HEK293T (cell line): ENCODE results near the gene AGAP5.
"Not testable (repeated sequence)": the region's sequence is repeated elsewhere in the genome, so short reads cannot be mapped to it uniquely, and the experiment has no call there.

Experiments used
- ARNT ChIP-seq: fragments of 450-650 bp; IDR thresholded peaks from 2 replicates; pipeline ENCODE4 v1.6.1; 2017; ENCODE audit warnings: mild to moderate bottlenecking
- BHLHE40 ChIP-seq: fragments of 450-650 bp; IDR thresholded peaks from 2 replicates; pipeline ENCODE4 v1.6.1; 2016; ENCODE audit warnings: mild to moderate bottlenecking, moderate library complexity, borderline replicate concordance
- ELF4 ChIP-seq: fragments of 450-650 bp; IDR thresholded peaks from 2 replicates; pipeline ENCODE4 v1.6.1; 2017; ENCODE audit warnings: antibody characterized with exemption
- FOXA1 ChIP-seq: fragments of 450-650 bp; IDR thresholded peaks from 2 replicates; pipeline ENCODE4 v1.6.1; 2016; ENCODE audit warnings: mild to moderate bottlenecking
- FOXK2 ChIP-seq: fragments of 450-650 bp; IDR thresholded peaks from 2 replicates; pipeline ENCODE4 v1.6.1; 2016; ENCODE audit warnings: mild to moderate bottlenecking
- FOXM1 ChIP-seq: fragments of 450-650 bp; IDR thresholded peaks from 2 replicates; pipeline ENCODE4 v1.6.1; 2017; ENCODE audit warnings: mild to moderate bottlenecking, borderline replicate concordance
- NFRKB ChIP-seq: fragments of 450-650 bp; IDR thresholded peaks from 2 replicates; pipeline ENCODE4 v1.6.1; 2016; ENCODE audit warnings: mild to moderate bottlenecking, moderate library complexity
- SP1 ChIP-seq: fragments of 450-650 bp; IDR thresholded peaks from 2 replicates; pipeline ENCODE4 v1.6.1; 2017
- SUZ12 ChIP-seq: fragments of 450-650 bp; IDR thresholded peaks from 2 replicates; pipeline ENCODE4 v1.6.1; 2016; ENCODE audit warnings: mild to moderate bottlenecking
- ZNF384 ChIP-seq: fragments of 450-650 bp; IDR thresholded peaks from 2 replicates; pipeline ENCODE4 v1.6.1; 2016
- TF ChIP-seq, protein P1 (sequence below): fragments of 450-650 bp; IDR thresholded peaks from 2 replicates; pipeline ENCODE4 v1.6.1; 2016

GRCh38 chr10:73695302-73695701 is 2.6 kb downstream of the AGAP5 start:
- not testable (repeated sequence) for TF ChIP-seq ARNT, SP1, FOXK2, ZNF384, BHLHE40, NFRKB, ELF4, FOXA1, FOXM1, SUZ12
- TF ChIP-seq, protein P1, sequence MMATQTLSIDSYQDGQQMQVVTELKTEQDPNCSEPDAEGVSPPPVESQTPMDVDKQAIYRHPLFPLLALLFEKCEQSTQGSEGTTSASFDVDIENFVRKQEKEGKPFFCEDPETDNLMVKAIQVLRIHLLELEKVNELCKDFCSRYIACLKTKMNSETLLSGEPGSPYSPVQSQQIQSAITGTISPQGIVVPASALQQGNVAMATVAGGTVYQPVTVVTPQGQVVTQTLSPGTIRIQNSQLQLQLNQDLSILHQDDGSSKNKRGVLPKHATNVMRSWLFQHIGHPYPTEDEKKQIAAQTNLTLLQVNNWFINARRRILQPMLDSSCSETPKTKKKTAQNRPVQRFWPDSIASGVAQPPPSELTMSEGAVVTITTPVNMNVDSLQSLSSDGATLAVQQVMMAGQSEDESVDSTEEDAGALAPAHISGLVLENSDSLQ, result not testable (repeated sequence)
